GM12878 (cell line): ENCODE measurements around the gene EEF1AKMT3. TPM values are rescaled to one million over a fixed set of nuclear protein-coding genes. Genes with fewer than 3 reads are reported as not detected.

Source experiments
- ATAC-seq: fragments of 200-7000 bp; cut with Tn5 transposase; 3 replicates; pipeline ENCODE4 v1.9.1; 2020; ENCODE audit warnings: mild to moderate bottlenecking, moderate library complexity
- BruUV-seq: library from RNA; stranded (reverse); fragments of 400-500 nt; replicated peaks from 2 replicates; lab custom pipeline; 2021; lab: Mats Ljungman, UMichigan
- CTCF ChIA-PET: fragments of 300-600 bp; sonication (Branson Sonifier 250); formaldehyde crosslinking; extraction: SDS; loops from one replicate; lab custom pipeline; 2021; ENCODE audit warnings: inconsistent platforms; lab: Yijun Ruan, JAX
- POLR2A ChIA-PET: fragments of 350-600 bp; formaldehyde crosslinking; extraction: SDS; loops from one replicate; lab custom pipeline; 2021; ENCODE audit warnings: inconsistent platforms; lab: Charles Lee
- RAD21 ChIA-PET: fragments of 300-600 bp; sonication (Branson Sonifier 250); formaldehyde crosslinking; loops from one replicate; lab custom pipeline; 2023; ENCODE audit warnings: antibody characterized with exemption; ENCODE audit not compliant: unreplicated experiment; lab: Charles Lee
- SMC1A ChIA-PET: fragments of 300-600 bp; sonication (Branson Sonifier 250); formaldehyde crosslinking; loops from one replicate; lab custom pipeline; 2023; ENCODE audit not compliant: unreplicated experiment, uncharacterized antibody; lab: Charles Lee
- DNase-seq: peaks from one replicate; pipeline ENCODE4 v3.0.0-alpha.2; 2011; ENCODE audit warnings: low read depth, low spot score
- FAIRE-seq: peaks from 3 replicates; lab custom pipeline; 2011; peaks lifted over from hg19 to GRCh38; lab: Jason Lieb, UNC
- H2AFZ ChIP-seq: 2 replicates; pipeline ENCODE4 v1.6.0; 2011; ENCODE audit warnings: low read depth, low read length, control low read depth; ENCODE audit not compliant: control insufficient read depth
- H3K27ac ChIP-seq: 2 replicates; pipeline ENCODE4 v1.5.1; 2011; ENCODE audit warnings: control low read depth; ENCODE audit not compliant: control insufficient read depth, insufficient read depth
- H3K27me3 ChIP-seq, 2 experiments: replicated peaks in 1 of 2; 2 replicates each; pipeline versions ENCODE4 v1.6.0 to v1.6.1; 2011; ENCODE audit warnings: low read length in 1 of 2; ENCODE audit not compliant: control insufficient read depth in 2 of 2, insufficient read depth in 2 of 2
- H3K36me3 ChIP-seq, 2 experiments: 2 replicates each; pipeline ENCODE4 v1.5.1; 2011; ENCODE audit warnings: low read length in 1 of 2; ENCODE audit not compliant: control insufficient read depth in 2 of 2, insufficient read depth in 2 of 2
- H3K4me1 ChIP-seq: 2 replicates; pipeline ENCODE4 v1.6.1; 2011; ENCODE audit warnings: mild to moderate bottlenecking, low read length, moderate library complexity, mixed read lengths; ENCODE audit not compliant: control insufficient read depth, insufficient read depth
- H3K4me2 ChIP-seq: 2 replicates; pipeline ENCODE4 v1.6.0; 2011; ENCODE audit warnings: control low read depth; ENCODE audit not compliant: control insufficient read depth, insufficient read depth
- H3K4me3 ChIP-seq: fragments of 200-600 bp; sonication (generic); 2 replicates; pipeline ENCODE4 v1.5.1; 2016
- H3K79me2 ChIP-seq: 2 replicates; pipeline ENCODE4 v1.6.0; 2011; ENCODE audit warnings: low read length; ENCODE audit not compliant: control insufficient read depth, insufficient read depth
- H3K9ac ChIP-seq: 2 replicates; pipeline ENCODE4 v1.8.0; 2011; ENCODE audit warnings: low read length, control low read depth, mixed read lengths; ENCODE audit not compliant: control insufficient read depth, insufficient read depth
- H3K9me3 ChIP-seq: replicated peaks from 3 replicates; pipeline ENCODE4 v1.5.1; 2011; ENCODE audit warnings: mild to moderate bottlenecking, low read length; ENCODE audit not compliant: control insufficient read depth, insufficient read depth
- H4K20me1 ChIP-seq: 2 replicates; pipeline ENCODE4 v1.6.0; 2011; ENCODE audit not compliant: control insufficient read depth, insufficient read depth
- CHD4 ChIP-seq: fragments of 200-600 bp; sonication (generic); IDR thresholded peaks from 2 replicates; pipeline ENCODE4 v1.6.1; 2016; ENCODE audit warnings: mild to moderate bottlenecking
- CREB1 ChIP-seq: IDR thresholded peaks from 2 replicates; pipeline ENCODE4 v1.6.1; 2012; ENCODE audit warnings: low read depth, mild to moderate bottlenecking, inconsistent platforms
- DPF2 ChIP-seq: fragments of 450-650 bp; IDR thresholded peaks from 2 replicates; pipeline ENCODE4 v1.6.1; 2017; ENCODE audit warnings: mild to moderate bottlenecking
- HDGF ChIP-seq: fragments of 450-650 bp; IDR thresholded peaks from 2 replicates; pipeline ENCODE4 v1.6.1; 2016; ENCODE audit warnings: antibody characterized with exemption
- IKZF2 ChIP-seq, 2 experiments: fragments of 450-650 bp; IDR thresholded peaks; 2 replicates each; pipeline ENCODE4 v1.6.1; 2017; ENCODE audit warnings: mild to moderate bottlenecking in 2 of 2, moderate library complexity in 2 of 2
- IRF4 ChIP-seq: IDR thresholded peaks from 2 replicates; pipeline ENCODE4 v1.6.1; 2011; ENCODE audit warnings: low read depth, low read length
- NR2C2 ChIP-seq: IDR thresholded peaks from 2 replicates; pipeline ENCODE4 v1.6.1; 2011; ENCODE audit warnings: borderline replicate concordance, low read depth; ENCODE audit not compliant: control insufficient read depth, insufficient read length
- RB1 ChIP-seq: fragments of 450-650 bp; formaldehyde crosslinking; IDR thresholded peaks from 2 replicates; pipeline ENCODE4 v1.6.1; 2017; ENCODE audit warnings: mild to moderate bottlenecking, borderline replicate concordance
- RBBP5 ChIP-seq: fragments of 200-600 bp; sonication (generic); conservative IDR thresholded peaks from 2 replicates; pipeline ENCODE4 v1.6.1; 2016
- RCOR1 ChIP-seq: conservative IDR thresholded peaks from 2 replicates; pipeline ENCODE4 v1.6.1; 2012; ENCODE audit warnings: low read depth, low read length, improper control_type of control experiment
- SP1 ChIP-seq: IDR thresholded peaks from one replicate; pipeline ENCODE4 v1.6.1; 2011; ENCODE audit warnings: low read depth, low read length
- SUPT20H ChIP-seq: IDR thresholded peaks from 2 replicates; pipeline ENCODE4 v1.6.1; 2011; ENCODE audit warnings: low read depth, mild to moderate bottlenecking, low read length, moderate library complexity, borderline replicate concordance; ENCODE audit not compliant: control insufficient read depth
- WRNIP1 ChIP-seq: IDR thresholded peaks from 2 replicates; pipeline ENCODE4 v1.6.1; 2011; ENCODE audit warnings: low read depth, low read length, improper control_type of control experiment, borderline replicate concordance
- ZNF274 ChIP-seq: IDR thresholded peaks from one replicate; pipeline ENCODE4 v1.8.0; 2011; ENCODE audit not compliant: insufficient read length, insufficient read depth
- WGBS: methylation state at CpG from one replicate; pipeline ENCODE4 v1.1.6; 2016; ENCODE audit warnings: low lambda C conversion rate; ENCODE audit not compliant: insufficient replicate concordance, insufficient coverage; ENCODE audit errors: missing lambda C conversion rate; 5-methylcytosine and 5-hydroxymethylcytosine counted together
- in situ Hi-C: fragments of 300-500 bp; cut with MboI; formaldehyde crosslinking; loops from 9 replicates; pipeline ENCODE4 v1.14.3; 2018; ENCODE audit warnings: mixed read lengths
- intact Hi-C: fragments of 100-400 bp; cut with micrococcal nuclease; formaldehyde crosslinking; loops from one replicate; pipeline ENCODE4 v1.14.2; 2022; ENCODE audit not compliant: unreplicated experiment
- polyA plus RNA-seq, 11 experiments: library from polyadenylated mRNA; depleted of rRNA in 4 of 11; unstranded in 6 of 11; stranded (reverse) in 5 of 11; fragments of >200 nt; fragmentation: Nextera tagmentation in 4 of 11; fragmentation: Illumina TruSeq in 1 of 11; extraction: Ambion mirVana in 4 of 11; extraction: Trizol in 1 of 11; gene quantifications; 1 replicate in 1 of 11; 2 replicates in 10 of 11; pipeline versions ENCODE4 v1.2.1 to v1.2.3, GENCODE V29; 2011 to 2016; ENCODE audit warnings: inconsistent platforms in 2 of 11, missing spikeins in 2 of 11, low read depth in 1 of 11
- total RNA-seq, 4 experiments: library from RNA; depleted of rRNA in 3 of 4; stranded (reverse); fragments of >200 nt in 3 of 4; fragmentation: Illumina TruSeq in 1 of 4; extraction: Trizol in 1 of 4; gene quantifications; 2 replicates each; pipeline versions ENCODE4 v1.2.1 to v1.2.3, GENCODE V29; 2013 to 2021
- TF ChIP-seq, protein P1 (sequence below): fragments of 450-650 bp; formaldehyde crosslinking; IDR thresholded peaks from 2 replicates; pipeline ENCODE4 v1.4.0; 2020; ENCODE audit warnings: mild to moderate bottlenecking, moderate library complexity
- TF ChIP-seq, protein P2 (sequence below): fragments of 450-650 bp; IDR thresholded peaks from 2 replicates; pipeline ENCODE4 v1.6.1; 2014; ENCODE audit warnings: mild to moderate bottlenecking

The EEF1AKMT3 gene
- total and polyA plus RNA-seq, 10 of the 15 experiments (the other 5 are each of a cell fraction or from before 2014, with no cell fraction given): 1.2 to 8.2 (median 3.5) TPM

DNA sequence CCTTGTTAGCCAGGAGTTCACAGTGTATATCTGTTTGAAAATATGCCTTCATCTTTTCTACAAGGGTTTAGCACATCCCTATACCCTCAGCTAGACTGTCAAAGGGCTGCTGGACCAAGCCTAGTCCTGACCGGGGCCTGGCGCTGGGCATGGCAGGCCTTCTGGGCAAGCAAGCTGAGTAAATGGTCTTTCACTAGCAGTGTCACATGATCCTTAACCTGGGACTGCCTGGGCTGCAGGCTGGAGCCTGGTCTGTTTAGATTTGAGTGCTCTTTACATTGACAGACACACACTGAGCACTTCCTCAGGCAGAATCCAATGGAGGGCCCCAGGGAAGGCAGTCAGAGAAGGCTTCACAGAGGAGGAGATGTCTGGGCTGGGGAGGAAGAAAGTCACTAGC lies 53.0 kb downstream of the EEF1AKMT3 start (continued):
- TF ChIP-seq, protein P1, sequence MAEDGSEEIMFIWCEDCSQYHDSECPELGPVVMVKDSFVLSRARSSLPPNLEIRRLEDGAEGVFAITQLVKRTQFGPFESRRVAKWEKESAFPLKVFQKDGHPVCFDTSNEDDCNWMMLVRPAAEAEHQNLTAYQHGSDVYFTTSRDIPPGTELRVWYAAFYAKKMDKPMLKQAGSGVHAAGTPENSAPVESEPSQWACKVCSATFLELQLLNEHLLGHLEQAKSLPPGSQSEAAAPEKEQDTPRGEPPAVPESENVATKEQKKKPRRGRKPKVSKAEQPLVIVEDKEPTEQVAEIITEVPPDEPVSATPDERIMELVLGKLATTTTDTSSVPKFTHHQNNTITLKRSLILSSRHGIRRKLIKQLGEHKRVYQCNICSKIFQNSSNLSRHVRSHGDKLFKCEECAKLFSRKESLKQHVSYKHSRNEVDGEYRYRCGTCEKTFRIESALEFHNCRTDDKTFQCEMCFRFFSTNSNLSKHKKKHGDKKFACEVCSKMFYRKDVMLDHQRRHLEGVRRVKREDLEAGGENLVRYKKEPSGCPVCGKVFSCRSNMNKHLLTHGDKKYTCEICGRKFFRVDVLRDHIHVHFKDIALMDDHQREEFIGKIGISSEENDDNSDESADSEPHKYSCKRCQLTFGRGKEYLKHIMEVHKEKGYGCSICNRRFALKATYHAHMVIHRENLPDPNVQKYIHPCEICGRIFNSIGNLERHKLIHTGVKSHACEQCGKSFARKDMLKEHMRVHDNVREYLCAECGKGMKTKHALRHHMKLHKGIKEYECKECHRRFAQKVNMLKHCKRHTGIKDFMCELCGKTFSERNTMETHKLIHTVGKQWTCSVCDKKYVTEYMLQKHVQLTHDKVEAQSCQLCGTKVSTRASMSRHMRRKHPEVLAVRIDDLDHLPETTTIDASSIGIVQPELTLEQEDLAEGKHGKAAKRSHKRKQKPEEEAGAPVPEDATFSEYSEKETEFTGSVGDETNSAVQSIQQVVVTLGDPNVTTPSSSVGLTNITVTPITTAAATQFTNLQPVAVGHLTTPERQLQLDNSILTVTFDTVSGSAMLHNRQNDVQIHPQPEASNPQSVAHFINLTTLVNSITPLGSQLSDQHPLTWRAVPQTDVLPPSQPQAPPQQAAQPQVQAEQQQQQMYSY (CRISPR knock-in tag): no peak
- TF ChIP-seq SP1 (no peak), CHD4 (no peak)

DNA sequence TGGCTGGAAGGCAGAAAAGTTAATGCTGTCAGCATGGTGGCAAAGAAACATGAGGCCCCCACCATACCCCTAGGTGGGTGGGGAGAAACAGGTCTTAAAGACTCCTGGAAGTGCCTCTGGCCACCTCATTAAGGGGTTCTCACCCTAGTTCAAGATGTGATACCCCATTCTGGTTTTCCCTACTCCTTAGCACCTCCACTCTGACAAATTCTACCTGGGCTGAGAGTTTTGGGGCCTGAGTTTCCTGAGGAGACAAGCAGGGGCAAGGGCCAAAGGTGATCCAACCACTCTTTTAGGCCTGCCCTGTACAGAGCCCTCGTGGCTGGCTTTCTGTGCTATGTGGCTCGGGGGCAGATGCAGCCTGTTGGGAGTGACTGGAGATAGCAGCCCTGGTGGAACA lies 54.0 kb downstream of the EEF1AKMT3 start:
- Histone ChIP-seq H3K4me3 (no peak overlapping the region), H3K27me3 (no peaks in the 10 kb centered on the region), H2AFZ (no peak overlapping the region), H3K9me3 (no peaks in the 10 kb centered on the region), H3K9ac (no peak overlapping the region), H3K79me2 (peaks cover 8% of the 10 kb centered on the region), H3K4me2 (no peak overlapping the region), H3K27ac (no peak overlapping the region), H3K4me1 (peaks cover 3% of the 10 kb centered on the region; the same call in 1 of the 2 replicates), H4K20me1 (peaks cover 5% of the 10 kb centered on the region; the same call in 1 of the 2 replicates), H3K36me3 (peaks cover 43 to 51% of the 10 kb centered on the region in 2 experiments)
- BruUV-seq: no TSS peak
- intact Hi-C loops (no loop called here), in situ Hi-C loops (loop anchor here (5.0 kb wide), 1 partner anchor 81 kb away; no protein-coding TSS in a partner anchor)
- SMC1A ChIA-PET: interaction anchor here (0.7 to 1.4 kb wide), 3 partner anchors 35 to 77 kb away, joined by 3 to 4 read pairs (median 3); no protein-coding TSS in a partner anchor
- 85% methylated on average over 2 of the region's 2 CpGs for WGBS
- CTCF ChIA-PET: no interaction called here
- DNase-seq (no peak), ATAC-seq (no peak), FAIRE-seq (no peak)
- TF ChIP-seq RBBP5 (no peak), WRNIP1 (no peak), CREB1 (no peak), RCOR1 (no peak), RB1 (no peak), DPF2 (no peak), IKZF2 (IDR thresholded peaks at IDR 0.05) (no peak), NR2C2 (no peak), HDGF (no peak), IRF4 (no peak), ZNF274 (no peak), SUPT20H (no peak)
- TF ChIP-seq, protein P2, sequence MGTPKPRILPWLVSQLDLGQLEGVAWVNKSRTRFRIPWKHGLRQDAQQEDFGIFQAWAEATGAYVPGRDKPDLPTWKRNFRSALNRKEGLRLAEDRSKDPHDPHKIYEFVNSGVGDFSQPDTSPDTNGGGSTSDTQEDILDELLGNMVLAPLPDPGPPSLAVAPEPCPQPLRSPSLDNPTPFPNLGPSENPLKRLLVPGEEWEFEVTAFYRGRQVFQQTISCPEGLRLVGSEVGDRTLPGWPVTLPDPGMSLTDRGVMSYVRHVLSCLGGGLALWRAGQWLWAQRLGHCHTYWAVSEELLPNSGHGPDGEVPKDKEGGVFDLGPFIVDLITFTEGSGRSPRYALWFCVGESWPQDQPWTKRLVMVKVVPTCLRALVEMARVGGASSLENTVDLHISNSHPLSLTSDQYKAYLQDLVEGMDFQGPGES: no peak
- RAD21 ChIA-PET: no interaction called here
- POLR2A ChIA-PET: no interaction called here
